ENCODE results near the gene CNOT6L.

Gene CNOT6L

DNA sequence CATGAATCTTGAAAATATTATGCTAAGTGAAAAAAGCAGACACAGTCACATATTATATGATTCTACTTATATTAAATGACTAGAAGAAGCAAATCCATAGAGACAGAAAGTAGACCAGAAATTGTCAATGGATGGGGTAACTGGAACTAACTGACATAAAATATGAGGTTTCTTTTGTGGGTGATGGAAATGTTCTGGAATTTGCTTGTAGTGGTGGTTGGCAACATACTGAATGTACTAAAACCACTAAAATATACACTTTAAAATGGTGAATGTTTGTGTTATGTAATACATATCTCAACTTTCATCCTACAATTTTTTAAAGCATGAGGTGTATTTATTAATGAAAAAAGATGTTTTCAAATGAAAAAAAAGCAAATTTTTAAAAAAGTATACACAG, 14.7 kb downstream of the CNOT6L start:
- no peaks in the 10 kb centered on the region for H3K9me3 ChIP-seq (ENCODE audit: insufficient read depth, low read length)
- TF ChIP-seq YY1 (IDR thresholded peaks at IDR 0.05; ENCODE audit: insufficient read depth, insufficient read length): no peak
- no peak for TF ChIP-seq SUZ12 (IDR thresholded peaks at IDR 0.05; ENCODE audit: extremely low read depth, insufficient read depth, insufficient read length)
- TF ChIP-seq ZNF274 (IDR thresholded peaks at IDR 0.05; ENCODE audit: low read depth, low read length): no peak
- H3K4me1 ChIP-seq (ENCODE audit: insufficient read depth, insufficient read length): no peaks in the 10 kb centered on the region
- no peaks in the 10 kb centered on the region for H3K36me3 ChIP-seq (ENCODE audit: insufficient read depth, insufficient read length, low read length)
- no peak overlapping the region for H3K9ac ChIP-seq (ENCODE audit: insufficient read length, low read depth)
- H3K4me3 ChIP-seq (ENCODE audit: insufficient read length, low read depth): no peak overlapping the region
- DNase-seq (ENCODE audit: low read depth, low spot score): no peak
- no peaks in the 10 kb centered on the region for H3K27me3 ChIP-seq (ENCODE audit: insufficient read depth, insufficient read length)

DNA sequence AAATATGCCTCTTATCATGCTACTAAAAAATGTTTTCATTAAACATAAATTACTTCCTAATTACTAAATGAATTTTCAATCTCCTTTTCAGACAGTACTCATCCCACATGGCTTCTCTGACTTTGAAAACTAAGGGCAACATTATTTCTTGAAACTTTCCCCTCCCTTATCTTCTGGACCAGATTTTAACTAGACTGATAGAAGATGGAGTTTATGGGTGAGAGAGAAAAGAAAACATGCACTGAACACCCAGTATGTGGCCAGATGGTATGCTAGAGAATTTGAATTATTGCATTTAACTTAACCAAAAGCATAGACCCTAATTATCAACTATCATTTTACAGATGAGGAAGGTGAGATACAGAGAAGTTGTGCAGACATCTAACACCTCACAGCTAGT, 16.8 kb downstream of the CNOT6L start:
- Histone ChIP-seq H3K9ac (ENCODE audit: insufficient read length, low read depth) (no peak overlapping the region), H3K36me3 (ENCODE audit: insufficient read depth, insufficient read length, low read length) (no peaks in the 10 kb centered on the region), H3K4me1 (ENCODE audit: insufficient read depth, insufficient read length) (no peaks in the 10 kb centered on the region), H3K9me3 (ENCODE audit: insufficient read depth, low read length) (no peaks in the 10 kb centered on the region), H3K27me3 (ENCODE audit: insufficient read depth, insufficient read length) (no peaks in the 10 kb centered on the region), H3K4me3 (ENCODE audit: insufficient read length, low read depth) (no peak overlapping the region)
- DNase-seq (ENCODE audit: low read depth, low spot score): no peak
- TF ChIP-seq ZNF274 (IDR thresholded peaks at IDR 0.05; ENCODE audit: low read depth, low read length) (no peak), YY1 (IDR thresholded peaks at IDR 0.05; ENCODE audit: insufficient read depth, insufficient read length) (no peak), SUZ12 (IDR thresholded peaks at IDR 0.05; ENCODE audit: extremely low read depth, insufficient read depth, insufficient read length) (no peak)

DNA sequence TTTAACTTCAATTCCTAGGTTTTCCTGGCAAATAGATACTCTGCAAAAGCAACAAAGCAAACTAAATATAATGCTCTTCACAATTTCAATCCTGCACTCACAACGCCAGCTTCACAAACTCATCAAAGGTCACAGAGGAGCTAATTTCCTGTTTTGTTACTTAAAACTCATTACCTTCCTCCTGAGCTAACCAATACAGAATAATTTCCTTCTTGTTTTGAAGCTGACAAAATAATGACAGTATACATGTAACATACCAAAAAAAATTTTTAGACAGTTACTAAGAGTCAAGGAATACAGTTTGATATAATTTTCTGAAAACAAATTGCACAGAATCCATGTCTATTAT, 17.9 kb downstream of the CNOT6L start:
- TF ChIP-seq YY1 (IDR thresholded peaks at IDR 0.05; ENCODE audit: insufficient read depth, insufficient read length): no peak
- no peak for TF ChIP-seq ZNF274 (IDR thresholded peaks at IDR 0.05; ENCODE audit: low read depth, low read length)
- TF ChIP-seq SUZ12 (IDR thresholded peaks at IDR 0.05; ENCODE audit: extremely low read depth, insufficient read depth, insufficient read length): no peak
- Histone ChIP-seq H3K4me1 (ENCODE audit: insufficient read depth, insufficient read length) (no peaks in the 10 kb centered on the region), H3K9me3 (ENCODE audit: insufficient read depth, low read length) (no peaks in the 10 kb centered on the region), H3K27me3 (ENCODE audit: insufficient read depth, insufficient read length) (no peaks in the 10 kb centered on the region), H3K9ac (ENCODE audit: insufficient read length, low read depth) (no peak overlapping the region), H3K36me3 (ENCODE audit: insufficient read depth, insufficient read length, low read length) (no peaks in the 10 kb centered on the region), H3K4me3 (ENCODE audit: insufficient read length, low read depth) (no peak overlapping the region)
- DNase-seq (ENCODE audit: low read depth, low spot score): no peak

DNA sequence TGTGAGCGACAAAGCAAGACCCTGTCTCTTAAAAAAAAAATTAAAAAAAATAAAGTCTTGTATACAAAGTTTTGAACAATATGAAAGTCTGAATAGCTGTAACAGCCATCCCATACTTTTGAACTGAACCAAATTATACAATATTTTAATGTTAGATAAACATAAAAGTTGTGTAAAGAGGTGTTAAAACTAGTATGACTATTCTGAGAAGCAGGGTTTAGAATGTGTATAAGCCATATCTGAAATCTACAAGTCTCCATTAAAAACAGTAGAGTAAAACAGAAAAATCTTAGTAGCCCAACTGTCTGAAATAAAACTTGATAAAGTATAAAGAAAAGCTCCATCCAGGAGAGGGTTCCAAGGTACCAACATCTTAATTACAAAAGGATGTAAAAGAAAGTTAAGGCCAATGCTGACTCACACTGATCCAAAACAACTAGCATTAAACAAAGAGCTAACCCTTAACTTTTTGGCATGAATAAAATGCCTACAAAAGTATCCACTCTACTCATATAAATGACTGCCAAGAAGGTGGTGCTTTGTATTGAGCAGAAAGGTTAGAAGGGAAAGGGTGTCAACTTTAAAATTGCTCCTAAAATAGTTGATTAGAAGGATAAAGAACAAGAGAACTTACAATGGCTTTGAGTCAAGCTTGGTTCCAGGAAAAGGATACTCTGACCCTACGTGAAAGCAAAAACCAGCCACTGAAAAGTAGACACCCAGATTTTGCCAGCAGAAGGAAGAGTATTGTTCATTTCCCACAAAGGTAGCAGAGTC, 18.5 kb downstream of the CNOT6L start:
- no peaks in the 10 kb centered on the region for H3K9me3 ChIP-seq (ENCODE audit: insufficient read depth, low read length)
- H3K36me3 ChIP-seq (ENCODE audit: insufficient read depth, insufficient read length, low read length): no peaks in the 10 kb centered on the region
- TF ChIP-seq YY1 (IDR thresholded peaks at IDR 0.05; ENCODE audit: insufficient read depth, insufficient read length) (no peak), ZNF274 (IDR thresholded peaks at IDR 0.05; ENCODE audit: low read depth, low read length) (no peak), SUZ12 (IDR thresholded peaks at IDR 0.05; ENCODE audit: extremely low read depth, insufficient read depth, insufficient read length) (no peak)
- H3K27me3 ChIP-seq (ENCODE audit: insufficient read depth, insufficient read length): no peaks in the 10 kb centered on the region
- H3K9ac ChIP-seq (ENCODE audit: insufficient read length, low read depth): no peak overlapping the region
- DNase-seq (ENCODE audit: low read depth, low spot score): no peak
- no peaks in the 10 kb centered on the region for H3K4me1 ChIP-seq (ENCODE audit: insufficient read depth, insufficient read length)
- H3K4me3 ChIP-seq (ENCODE audit: insufficient read length, low read depth): no peak overlapping the region

DNA sequence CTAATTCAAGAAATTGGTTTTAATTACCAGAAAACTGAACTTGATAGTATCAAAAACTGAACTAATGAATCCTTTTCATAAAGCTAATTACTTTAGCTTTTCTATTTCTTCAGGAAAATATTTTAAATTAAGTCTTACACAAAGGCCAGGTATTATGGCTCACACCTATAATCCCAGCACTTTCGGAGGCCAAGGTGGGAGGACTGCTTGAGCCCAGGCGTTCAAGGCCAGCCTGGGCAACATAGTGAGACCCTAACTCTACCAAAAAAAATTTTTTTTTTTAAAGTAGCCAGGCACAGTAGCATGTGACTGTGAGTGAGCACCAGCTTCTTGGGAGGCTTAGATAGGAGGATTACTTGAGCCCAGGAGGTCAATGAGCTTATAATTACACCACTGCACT, 19.1 kb downstream of the CNOT6L start:
- TF ChIP-seq YY1 (IDR thresholded peaks at IDR 0.05; ENCODE audit: insufficient read depth, insufficient read length) (no peak), SUZ12 (IDR thresholded peaks at IDR 0.05; ENCODE audit: extremely low read depth, insufficient read depth, insufficient read length) (no peak), ZNF274 (IDR thresholded peaks at IDR 0.05; ENCODE audit: low read depth, low read length) (no peak)
- H3K9me3 ChIP-seq (ENCODE audit: insufficient read depth, low read length): no peaks in the 10 kb centered on the region
- no peak overlapping the region for H3K4me3 ChIP-seq (ENCODE audit: insufficient read length, low read depth)
- H3K36me3 ChIP-seq (ENCODE audit: insufficient read depth, insufficient read length, low read length): no peaks in the 10 kb centered on the region
- no peak overlapping the region for H3K9ac ChIP-seq (ENCODE audit: insufficient read length, low read depth)
- no peak for DNase-seq (ENCODE audit: low read depth, low spot score)
- no peaks in the 10 kb centered on the region for H3K27me3 ChIP-seq (ENCODE audit: insufficient read depth, insufficient read length)
- H3K4me1 ChIP-seq (ENCODE audit: insufficient read depth, insufficient read length): no peaks in the 10 kb centered on the region

DNA sequence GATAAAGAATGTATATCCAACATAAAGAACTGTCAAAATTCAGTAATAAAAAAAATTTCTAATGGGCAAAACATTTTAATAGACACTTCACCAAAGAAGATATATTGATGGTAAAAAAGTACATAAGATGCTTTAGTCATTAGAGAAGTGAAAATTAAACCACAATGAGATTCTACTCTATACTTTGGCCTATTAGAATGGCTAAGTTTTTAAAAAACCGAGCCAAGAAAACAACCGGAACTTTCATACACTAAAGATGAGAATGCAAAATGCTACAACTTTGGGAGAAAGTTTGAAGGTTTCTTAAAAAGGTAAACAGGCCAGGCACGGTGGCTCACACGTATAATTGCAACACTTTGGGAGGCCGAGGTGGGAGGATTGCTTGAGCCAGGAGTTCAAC, 20.8 kb downstream of the CNOT6L start:
- Histone ChIP-seq H3K27me3 (ENCODE audit: insufficient read depth, insufficient read length) (no peaks in the 10 kb centered on the region), H3K4me1 (ENCODE audit: insufficient read depth, insufficient read length) (no peaks in the 10 kb centered on the region), H3K36me3 (ENCODE audit: insufficient read depth, insufficient read length, low read length) (no peaks in the 10 kb centered on the region), H3K9me3 (ENCODE audit: insufficient read depth, low read length) (no peaks in the 10 kb centered on the region), H3K4me3 (ENCODE audit: insufficient read length, low read depth) (no peak overlapping the region), H3K9ac (ENCODE audit: insufficient read length, low read depth) (no peak overlapping the region)
- DNase-seq (ENCODE audit: low read depth, low spot score): no peak
- TF ChIP-seq YY1 (IDR thresholded peaks at IDR 0.05; ENCODE audit: insufficient read depth, insufficient read length): no peak
- no peak for TF ChIP-seq SUZ12 (IDR thresholded peaks at IDR 0.05; ENCODE audit: extremely low read depth, insufficient read depth, insufficient read length)
- TF ChIP-seq ZNF274 (IDR thresholded peaks at IDR 0.05; ENCODE audit: low read depth, low read length): no peak

DNA sequence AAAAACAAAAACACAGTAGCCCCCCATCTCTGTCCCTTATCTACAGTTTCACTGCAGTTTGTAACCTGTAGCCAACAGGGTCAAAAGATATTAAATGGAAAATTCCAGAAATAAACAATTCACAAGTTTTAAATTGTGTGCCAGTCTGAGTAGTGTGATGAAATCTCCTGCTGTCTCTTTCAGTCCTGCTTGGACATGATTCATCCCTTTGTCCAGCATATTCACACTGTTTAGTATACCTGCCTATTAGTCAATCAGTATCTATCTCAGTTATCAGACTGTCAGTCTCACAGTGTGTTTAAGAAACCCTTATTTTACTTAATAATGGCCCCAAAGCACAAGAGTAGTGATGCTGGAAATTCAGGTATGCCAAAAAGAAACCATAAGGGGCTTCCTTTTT, 21.9 kb downstream of the CNOT6L start:
- no peaks in the 10 kb centered on the region for H3K4me1 ChIP-seq (ENCODE audit: insufficient read depth, insufficient read length)
- H3K4me3 ChIP-seq (ENCODE audit: insufficient read length, low read depth): no peak overlapping the region
- H3K9me3 ChIP-seq (ENCODE audit: insufficient read depth, low read length): no peaks in the 10 kb centered on the region
- H3K9ac ChIP-seq (ENCODE audit: insufficient read length, low read depth): no peak overlapping the region
- no peaks in the 10 kb centered on the region for H3K36me3 ChIP-seq (ENCODE audit: insufficient read depth, insufficient read length, low read length)
- H3K27me3 ChIP-seq (ENCODE audit: insufficient read depth, insufficient read length): no peaks in the 10 kb centered on the region
- DNase-seq (ENCODE audit: low read depth, low spot score): no peak
- no peak for TF ChIP-seq YY1 (IDR thresholded peaks at IDR 0.05; ENCODE audit: insufficient read depth, insufficient read length)
- no peak for TF ChIP-seq SUZ12 (IDR thresholded peaks at IDR 0.05; ENCODE audit: extremely low read depth, insufficient read depth, insufficient read length)
- no peak for TF ChIP-seq ZNF274 (IDR thresholded peaks at IDR 0.05; ENCODE audit: low read depth, low read length)
